HEK293 (cell line): ENCODE data around the gene AKAP6.

ENCODE experiments used
- CTCF ChIP-seq: fragments of 450-650 bp; formaldehyde crosslinking; IDR thresholded peaks from 2 replicates; pipeline ENCODE4 v1.5.1; 2016; ENCODE audit warnings: missing biosample characterization, missing genetic modification characterization
- KLF1 ChIP-seq: fragments of 450-650 bp; formaldehyde crosslinking; IDR thresholded peaks from 2 replicates; pipeline ENCODE4 v1.5.1; 2016; ENCODE audit warnings: missing biosample characterization, missing genetic modification characterization
- PATZ1 ChIP-seq: fragments of 450-650 bp; formaldehyde crosslinking; IDR thresholded peaks from 2 replicates; pipeline ENCODE4 v1.5.1; 2016; ENCODE audit warnings: missing biosample characterization, missing genetic modification characterization
- REST ChIP-seq: fragments of 450-650 bp; formaldehyde crosslinking; IDR thresholded peaks from 2 replicates; pipeline ENCODE4 v1.5.1; 2016; ENCODE audit warnings: missing biosample characterization, missing genetic modification characterization
- TRIM28 ChIP-seq: IDR thresholded peaks from 2 replicates; pipeline ENCODE4 v1.6.1; 2011; ENCODE audit warnings: low read length, control low read depth, borderline replicate concordance
- ZNF140 ChIP-seq: fragments of 450-650 bp; formaldehyde crosslinking; IDR thresholded peaks from 2 replicates; pipeline ENCODE4 v1.5.1; 2016; ENCODE audit warnings: missing biosample characterization, missing genetic modification characterization
- ZNF214 ChIP-seq: fragments of 450-650 bp; formaldehyde crosslinking; IDR thresholded peaks from 2 replicates; pipeline ENCODE4 v1.5.1; 2017; ENCODE audit warnings: missing biosample characterization, mild to moderate bottlenecking, missing genetic modification characterization, borderline replicate concordance
- ZNF223 ChIP-seq: fragments of 450-650 bp; formaldehyde crosslinking; IDR thresholded peaks from 2 replicates; pipeline ENCODE4 v1.5.1; 2016; ENCODE audit warnings: missing biosample characterization, missing genetic modification characterization
- ZNF394 ChIP-seq: fragments of 450-650 bp; formaldehyde crosslinking; IDR thresholded peaks from 2 replicates; pipeline ENCODE4 v1.5.1; 2016; ENCODE audit warnings: missing biosample characterization, missing genetic modification characterization, mild to moderate bottlenecking, moderate library complexity, borderline replicate concordance
- ZNF549 ChIP-seq: fragments of 450-650 bp; IDR thresholded peaks from 2 replicates; pipeline ENCODE4 v1.5.1; 2018; ENCODE audit warnings: missing biosample characterization, missing genetic modification characterization, mild to moderate bottlenecking, inconsistent platforms, moderate library complexity
- ZNF791 ChIP-seq: fragments of 450-650 bp; formaldehyde crosslinking; IDR thresholded peaks from 2 replicates; pipeline ENCODE4 v1.5.1; 2016; ENCODE audit warnings: missing biosample characterization, missing genetic modification characterization

- TF ChIP-seq ZNF140 (tag by site-specific recombination), result no peak
- no peak for TF ChIP-seq CTCF (tag by site-specific recombination)
- no peak for TF ChIP-seq ZNF214 (tag by site-specific recombination)
- TF ChIP-seq REST, result no peak
- TF ChIP-seq ZNF223 (tag by site-specific recombination), result no peak
- TF ChIP-seq ZNF394, result no peak
- no peak for TF ChIP-seq KLF1 (tag by site-specific recombination)
- no peak for TF ChIP-seq ZNF549
- TF ChIP-seq TRIM28, result no peak
- no peak for TF ChIP-seq ZNF791 (tag by site-specific recombination)
- no peak for TF ChIP-seq PATZ1 (tag by site-specific recombination)
Observed at GRCh38 chr14:32303865-32304264, 25.2 kb upstream of the AKAP6 start.
